Adrenal gland (tissue), 12 donors: ENCODE measurements around the gene SPTLC2. TPM values are rescaled to one million over a fixed set of nuclear protein-coding genes. Genes with fewer than 3 reads are reported as not detected.
A peak's percentile ranks its signal among the peaks of the same experiment; 100 is the strongest.
"Not testable (repeated sequence)": the region's sequence is repeated elsewhere in the genome, so short reads cannot be mapped to it uniquely, and the experiment has no call there.

ENCODE experiments used
- DNase-seq, 7 donors: peaks; one replicate each; pipeline ENCODE4 v3.0.0-alpha.2; 2019 to 2020
- H3K27ac ChIP-seq, 5 donors: fragments of 200-600 bp; sonication (generic) in 4 of 5; 1 replicate in 3 of 5; 2 replicates in 2 of 5; pipeline versions ENCODE4 v1.5.1 to v1.8.0; 2016 to 2020; ENCODE audit warnings: mild to moderate bottlenecking in 1 of 5
- H3K27me3 ChIP-seq: fragments of 200-600 bp; 2 replicates; pipeline ENCODE4 v1.8.0; 2021
- H3K36me3 ChIP-seq, 2 donors: fragments of 200-600 bp; replicated peaks in 1 of 2; 1 replicate in 1 of 2; 2 replicates in 1 of 2; pipeline versions ENCODE4 v1.5.1 to v1.8.0; 2018 to 2022
- H3K4me1 ChIP-seq, 2 donors: fragments of 200-600 bp; replicated peaks in 1 of 2; 1 replicate in 1 of 2; 2 replicates in 1 of 2; pipeline versions ENCODE4 v1.5.1 to v1.8.0; 2018 to 2021
- H3K4me3 ChIP-seq, 4 donors: fragments of 200-600 bp; sonication (generic) in 3 of 4; one replicate each; pipeline ENCODE4 v1.5.1; 2016 to 2018
- H3K9me3 ChIP-seq, 3 donors: fragments of 200-600 bp; sonication (generic) in 1 of 3; replicated peaks in 1 of 3; 1 replicate in 2 of 3; 2 replicates in 1 of 3; pipeline versions ENCODE4 v1.5.1 to v1.8.0; 2016 to 2021
- POLR2A ChIP-seq, 2 donors: fragments of 450-650 bp; IDR thresholded peaks; one replicate each; pipeline ENCODE4 v1.6.1; 2017; ENCODE audit warnings: antibody characterized with exemption in 2 of 2, mild to moderate bottlenecking in 2 of 2, moderate library complexity in 1 of 2
- WGBS, 4 donors: extraction: QIAGEN DNeasy Blood & Tissue Kit in 2 of 4; methylation state at CpG; one replicate each; pipeline versions ENCODE4 v1.1.5 to v1.1.7; 2013 to 2017; 5-methylcytosine and 5-hydroxymethylcytosine counted together
- intact Hi-C, 2 donors: fragments of 100-400 bp; cut with DNase I; formaldehyde crosslinking; loops; one replicate each; pipeline versions ENCODE4 v1.14.1 to v1.15.0; 2022 to 2023
- polyA plus RNA-seq, 3 donors: library from polyadenylated mRNA; stranded (reverse); fragments of 200-250 nt in 2 of 3; fragments of 350-450 nt in 1 of 3; fragmentation: Illumina TruSeq in 1 of 3; extraction: RNeasy Lipid Tissue Mini Kit (QIAGEN cat#74804) in 1 of 3; gene quantifications; one replicate each; pipeline ENCODE4 v1.2.3, GENCODE V29; 2013 to 2014
- total RNA-seq, 9 donors: library from RNA; depleted of rRNA in 4 of 9; stranded (reverse); fragments of >200 nt in 4 of 9; fragments of 120-200 nt in 1 of 9; fragmentation: NEBNext Ultra II Directional in 1 of 9; extraction: Animal tissue kit (Norgen Biotek cat#: 25700) in 1 of 9; gene quantifications; one replicate each; pipeline versions ENCODE4 v1.1.0 to v1.2.4, GENCODE V29; 2013 to 2023
- TF ChIP-seq, protein P1 (sequence below), 6 experiments: fragments of 450-650 bp in 4 of 6; fragments of 200-600 bp in 2 of 6; sonication (generic) in 1 of 6; IDR thresholded peaks; 1 replicate in 5 of 6; 2 replicates in 1 of 6; pipeline versions ENCODE4 v1.5.1 to v1.8.0; 2016 to 2021; ENCODE audit warnings: antibody characterized with exemption in 6 of 6, mild to moderate bottlenecking in 2 of 6, moderate library complexity in 1 of 6
- donor health status: healthy with polysubstance abuse.
- donor health status: Bipolar disorder and iron deficiency.
- donor health status: DM: yes; HTN: yes; CAD: no.
- donor health status: DM: no; HTN: no; CAD: no.
- donor health status: DM: no; HTN: no; CAD: no.
- donor health status: DM: yes; HTN: yes; CAD: no.

Gene SPTLC2
- total and polyA plus RNA-seq, 12 donors = 7.1 to 61.9 (median 35.6) TPM

DNA sequence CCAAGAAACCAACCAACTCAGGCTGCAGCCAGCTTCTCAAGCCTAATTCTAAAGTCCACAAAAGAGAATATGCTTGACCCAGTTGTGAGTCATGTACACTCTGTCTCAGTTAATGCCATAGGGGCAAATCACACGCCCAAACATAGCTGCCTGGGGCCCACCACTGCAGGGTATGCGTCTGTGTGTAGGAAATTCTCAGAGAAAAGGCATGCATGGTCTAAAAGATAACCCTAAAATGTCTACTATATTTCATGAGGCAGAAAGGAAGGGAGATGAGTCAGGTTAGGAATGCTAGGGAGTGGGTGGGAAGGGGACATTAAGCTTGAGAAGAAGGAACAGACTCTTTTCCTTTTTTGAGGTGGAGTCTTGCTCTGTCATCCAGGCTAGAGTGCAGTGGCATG is 22.3 kb upstream of the SPTLC2 start:
- Histone ChIP-seq H3K4me3 (no peak overlapping the region), H3K9me3 (no peaks in the 10 kb centered on the region), H3K27ac (no peak overlapping the region), H3K27me3 (no peaks in the 10 kb centered on the region), H3K36me3 (no peaks in the 10 kb centered on the region), H3K4me1 (no peaks in the 10 kb centered on the region)
- no peak for TF ChIP-seq POLR2A (IDR thresholded peaks at IDR 0.05)
- TF ChIP-seq, protein P1, sequence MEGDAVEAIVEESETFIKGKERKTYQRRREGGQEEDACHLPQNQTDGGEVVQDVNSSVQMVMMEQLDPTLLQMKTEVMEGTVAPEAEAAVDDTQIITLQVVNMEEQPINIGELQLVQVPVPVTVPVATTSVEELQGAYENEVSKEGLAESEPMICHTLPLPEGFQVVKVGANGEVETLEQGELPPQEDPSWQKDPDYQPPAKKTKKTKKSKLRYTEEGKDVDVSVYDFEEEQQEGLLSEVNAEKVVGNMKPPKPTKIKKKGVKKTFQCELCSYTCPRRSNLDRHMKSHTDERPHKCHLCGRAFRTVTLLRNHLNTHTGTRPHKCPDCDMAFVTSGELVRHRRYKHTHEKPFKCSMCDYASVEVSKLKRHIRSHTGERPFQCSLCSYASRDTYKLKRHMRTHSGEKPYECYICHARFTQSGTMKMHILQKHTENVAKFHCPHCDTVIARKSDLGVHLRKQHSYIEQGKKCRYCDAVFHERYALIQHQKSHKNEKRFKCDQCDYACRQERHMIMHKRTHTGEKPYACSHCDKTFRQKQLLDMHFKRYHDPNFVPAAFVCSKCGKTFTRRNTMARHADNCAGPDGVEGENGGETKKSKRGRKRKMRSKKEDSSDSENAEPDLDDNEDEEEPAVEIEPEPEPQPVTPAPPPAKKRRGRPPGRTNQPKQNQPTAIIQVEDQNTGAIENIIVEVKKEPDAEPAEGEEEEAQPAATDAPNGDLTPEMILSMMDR (IDR thresholded peaks at IDR 0.05) = no peak
- intact Hi-C loops = no loop called here
- WGBS, 4 donors = 65 to 76% (median 72%) methylated on average over 2 of the region's 2 CpGs
- peak in 1 of 7 donors; percentile 36 for DNase-seq

DNA sequence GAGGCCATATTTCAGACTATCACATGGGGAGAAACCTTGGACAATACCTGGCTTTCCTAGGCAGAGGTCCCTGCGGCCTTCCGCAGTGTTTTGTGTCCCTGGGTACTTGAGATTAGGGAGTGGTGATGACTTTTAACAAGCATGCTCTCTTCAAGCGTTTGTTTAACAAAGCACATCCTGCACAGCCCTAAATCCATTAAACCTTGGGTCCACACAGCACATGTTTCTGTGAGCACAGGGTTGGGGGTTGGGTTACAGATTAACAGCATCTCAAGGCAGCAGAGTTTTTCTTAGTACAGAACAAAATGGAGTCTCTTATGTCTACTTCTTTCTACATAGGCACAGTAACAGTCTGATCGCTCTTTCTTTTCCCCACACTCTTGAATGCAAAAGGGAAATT is 19.4 kb upstream of the SPTLC2 start:
- H3K36me3 ChIP-seq, H3K4me1 ChIP-seq, H3K27me3 ChIP-seq, H3K4me3 ChIP-seq, DNase-seq, H3K9me3 ChIP-seq, intact Hi-C loops, H3K27ac ChIP-seq: not testable (repeated sequence)
- 86 to 91% (median 87%) methylated on average over 4 of the region's 4 CpGs for WGBS, 4 donors

DNA sequence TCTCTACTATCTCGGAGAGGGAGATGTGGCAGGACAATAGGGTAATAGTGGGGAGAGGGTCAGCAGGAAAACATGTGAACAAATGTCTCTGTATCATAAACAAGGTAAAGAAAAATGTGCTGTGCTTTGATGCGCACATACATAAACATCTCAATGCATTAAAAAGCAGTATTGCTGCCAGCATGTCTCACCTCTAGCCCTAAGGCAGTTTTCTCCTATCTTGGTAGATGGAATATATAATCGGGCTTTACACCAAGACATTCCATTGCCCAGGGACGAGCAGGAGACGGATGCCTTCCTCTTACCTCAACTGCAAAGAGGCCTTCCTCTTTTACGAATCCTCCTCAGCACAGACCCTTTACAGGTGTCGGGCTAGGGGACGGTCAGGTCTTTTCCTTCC is 19.0 kb upstream of the SPTLC2 start:
- H3K4me3 ChIP-seq, H3K27me3 ChIP-seq, intact Hi-C loops, H3K9me3 ChIP-seq, H3K36me3 ChIP-seq, H3K4me1 ChIP-seq, H3K27ac ChIP-seq, DNase-seq: not testable (repeated sequence)
- WGBS, 4 donors = 85 to 91% (median 87%) methylated on average over 8 of the region's 8 CpGs

DNA sequence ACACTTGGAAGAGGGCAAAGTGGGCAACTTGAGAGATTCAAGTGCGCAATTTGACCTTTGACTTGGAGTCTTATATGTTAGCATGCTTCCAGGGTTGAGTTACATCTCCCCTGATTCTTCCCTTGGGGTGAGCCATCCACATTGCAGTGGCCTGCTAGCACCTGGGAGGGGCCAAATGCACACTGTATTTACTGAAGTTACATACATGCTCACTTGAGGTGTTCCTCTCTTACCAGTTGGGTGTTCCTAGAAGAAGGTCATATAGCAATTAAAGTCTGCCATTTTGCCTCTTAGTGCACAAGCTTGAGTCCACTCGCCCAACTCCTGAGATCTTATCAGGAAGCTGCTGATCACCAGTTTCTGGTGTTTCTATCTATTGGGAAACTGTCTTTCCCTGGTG is 13.7 kb upstream of the SPTLC2 start:
- Histone ChIP-seq H3K4me3 (no peak overlapping the region), H3K9me3 (no peaks in the 10 kb centered on the region), H3K27ac (no peak overlapping the region), H3K27me3 (no peaks in the 10 kb centered on the region), H3K4me1 (no peaks in the 10 kb centered on the region), H3K36me3 (no peaks in the 10 kb centered on the region)
- DNase-seq = no peak
- intact Hi-C loops = no loop called here
- WGBS, 4 donors = 65 to 90% (median 86%) methylated on average over 2 of the region's 2 CpGs
- no peak for TF ChIP-seq POLR2A (IDR thresholded peaks at IDR 0.05)
- TF ChIP-seq, protein P1 (IDR thresholded peaks at IDR 0.05) = no peak

DNA sequence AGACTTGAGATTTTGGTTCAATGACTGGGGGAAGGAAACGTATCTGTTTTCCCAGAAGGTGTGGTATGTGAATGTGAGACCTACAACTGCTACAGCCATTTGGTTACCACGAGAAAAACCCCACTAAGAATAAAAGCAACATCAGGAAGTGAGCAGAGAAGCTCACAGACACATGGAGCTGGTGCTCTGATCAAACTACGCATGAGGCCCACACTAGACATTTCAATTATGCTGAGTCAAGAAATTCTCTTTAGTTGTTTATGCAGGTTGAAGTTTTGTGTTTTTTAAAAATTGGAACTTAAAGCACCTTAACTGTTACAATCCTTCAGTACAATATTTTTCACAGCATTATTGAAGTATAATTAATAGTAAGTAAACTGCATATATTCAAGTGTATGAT is 8.9 kb upstream of the SPTLC2 start:
- TF ChIP-seq, protein P1 (IDR thresholded peaks at IDR 0.05) = no peak
- no peak for TF ChIP-seq POLR2A (IDR thresholded peaks at IDR 0.05)
- Histone ChIP-seq H3K4me3 (no peak overlapping the region), H3K36me3 (no peaks in the 10 kb centered on the region), H3K27ac (no peak overlapping the region), H3K4me1 (no peaks in the 10 kb centered on the region), H3K27me3 (no peaks in the 10 kb centered on the region), H3K9me3 (no peaks in the 10 kb centered on the region)
- no peak for DNase-seq
- intact Hi-C loops = no loop called here
- 62 to 75% (median 71%) methylated on average over 3 of the region's 3 CpGs for WGBS, 4 donors
